GM12874 (cell line): Measurements from ENCODE around the gene USP32.

Source experiments
- CTCF ChIP-seq: IDR thresholded peaks from 2 replicates; pipeline ENCODE4 v1.5.1; 2011; ENCODE audit warnings: low read depth, mild to moderate bottlenecking, control low read depth, low read length, moderate library complexity; ENCODE audit not compliant: insufficient read depth

Gene USP32

GRCh38 chr17:60145006-60145935 lies 246.7 kb downstream of the USP32 start:
- no peak for TF ChIP-seq CTCF

GRCh38 chr17:60142872-60143499 lies 248.9 kb downstream of the USP32 start:
- TF ChIP-seq CTCF = peak; percentile 78

- TF ChIP-seq CTCF = no peak
These were observed 250.6 kb downstream of the USP32 start for GRCh38 chr17:60141111-60142018.

GRCh38 chr17:60139438-60140285 lies 252.3 kb downstream of the USP32 start:
- TF ChIP-seq CTCF = peak; percentile 43

DNA sequence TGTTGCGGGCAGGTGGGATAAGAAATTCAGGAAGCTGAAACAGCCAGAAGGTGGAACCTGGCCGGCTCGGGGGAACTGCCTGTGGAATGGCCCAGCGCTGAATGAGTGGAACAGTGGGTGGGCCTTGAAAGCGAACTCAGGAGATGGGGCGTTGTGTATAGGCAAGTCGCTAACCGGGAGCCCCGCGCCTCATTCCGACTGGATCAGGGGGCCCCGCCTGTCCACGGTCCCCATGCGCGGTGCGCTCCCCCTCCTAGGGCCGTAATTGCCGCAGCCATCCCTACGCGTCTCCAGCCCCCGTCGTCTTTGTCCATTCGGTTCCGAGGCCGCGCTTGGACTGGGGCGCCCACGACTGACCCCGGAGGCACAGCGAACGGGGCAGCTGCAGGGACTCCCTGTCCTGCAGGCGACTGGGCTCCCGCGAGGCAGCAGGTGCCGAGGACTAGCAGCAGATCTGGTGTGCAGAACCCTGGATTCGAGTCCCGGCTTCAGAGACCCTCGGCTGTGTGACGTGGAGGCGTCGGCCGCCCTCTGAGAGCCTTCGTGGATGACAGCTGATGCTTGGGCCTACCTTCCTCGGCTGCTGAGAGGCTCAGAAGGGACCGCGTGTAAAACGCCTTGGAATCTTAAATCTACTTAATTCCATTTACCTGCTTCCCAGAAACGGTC lies 253.0 kb downstream of the USP32 start:
- TF ChIP-seq CTCF = no peak

DNA sequence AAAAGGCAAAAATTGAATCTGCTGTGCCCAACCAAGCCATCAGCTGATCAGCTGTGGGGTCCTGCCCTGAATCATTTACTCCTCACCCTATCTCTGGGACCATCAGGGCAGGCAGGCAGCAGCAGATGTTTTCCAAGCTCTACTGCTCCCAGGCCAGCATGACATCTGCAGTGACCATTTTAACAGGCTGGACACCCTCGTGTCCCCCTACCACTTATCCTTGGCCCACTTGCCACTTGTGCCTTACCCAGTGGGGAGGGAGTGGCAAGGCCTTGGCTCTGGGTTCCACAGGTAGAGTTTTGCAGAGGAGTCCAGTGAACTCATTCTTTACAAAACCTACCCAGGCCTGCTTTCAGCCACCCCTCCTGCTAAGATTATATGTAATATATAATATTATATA lies 254.2 kb downstream of the USP32 start:
- no peak for TF ChIP-seq CTCF
